ENCODE data around the gene ARSK. TPM values are rescaled to one million over a fixed set of nuclear protein-coding genes. Genes with fewer than 3 reads are reported as not detected.

The ARSK gene
- total and polyA plus RNA-seq, 2 of the 13 experiments (the other 11 are each of a cell fraction or from before 2014, with no cell fraction given): 7.9 TPM

- intact Hi-C loops (cut with micrococcal nuclease; ENCODE audit: unreplicated experiment): no loop called here
- Histone ChIP-seq H3K27ac (ENCODE audit: extremely low read length, insufficient read depth, low read length) (no peak overlapping the region), H3K79me2 (ENCODE audit: insufficient read depth, low read length) (no peaks in the 10 kb centered on the region), H2AFZ (ENCODE audit: low read length) (no peak overlapping the region), H3K4me3 (replicated peaks in 1 of 3; ENCODE audit: insufficient read depth in 1 of 3, low read depth in 2 of 3, low read length in 3 of 3) (no peak overlapping the region), H3K36me3 (replicated peaks in 1 of 2; ENCODE audit: control insufficient read depth in 1 of 2, insufficient read depth in 2 of 2, low read length in 2 of 2) (no peaks in the 10 kb centered on the region), H3K9ac (ENCODE audit: insufficient read depth, low read depth, low read length) (no peak overlapping the region), H3K27me3 (ENCODE audit: control insufficient read depth in 1 of 2, insufficient read depth in 2 of 2, low read length in 2 of 2) (no peaks in the 10 kb centered on the region), H3K9me3 (ENCODE audit: low read length) (no peaks in the 10 kb centered on the region), H3K4me1 (ENCODE audit: insufficient read depth, low read length) (no peaks in the 10 kb centered on the region), H3K4me2 (ENCODE audit: low read depth, low read length) (no peak overlapping the region), H4K20me1 (ENCODE audit: insufficient read depth, low read length) (no peaks in the 10 kb centered on the region)
- ATAC-seq (no peak), FAIRE-seq (no peak), DNase-seq (ENCODE audit: low spot score) (no peak)
- 91% methylated on average over 1 of the region's 1 CpG for WGBS (ENCODE audit: low lambda C conversion rate)
- no TSS peak for BruUV-seq (replicated peaks)
- peak; percentile 76 to 88 for TF ChIP-seq MAFK (conservative IDR thresholded peaks at IDR 0.05 in 1 of 2, IDR thresholded peaks at IDR 0.05 in 1 of 2; ENCODE audit: low read length in 2 of 2)
- no peak for TF ChIP-seq DNMT1 (CRISPR knock-in tag; IDR thresholded peaks at IDR 0.05)
- peak; percentile 81 for TF ChIP-seq MAFF (IDR thresholded peaks at IDR 0.05; ENCODE audit: low read depth, low read length)
- TF ChIP-seq HNRNPLL (IDR thresholded peaks at IDR 0.05; ENCODE audit: low read depth, low read length, poor library complexity, severe bottlenecking): no peak
- CTCF ChIA-PET (ENCODE audit: low intra/inter-chr PET ratio, low total read pairs): no interaction called here
- POLR2A ChIA-PET: no interaction called here
- in situ Hi-C loops (cut with HindIII; ENCODE audit: extremely low pct_ligation_motif_present, low pct_unique_long_range_greater_than_20kb): no loop called here
These were observed 7.4 kb downstream of the ARSK start for GRCh38 chr5:95562282-95562681.

GRCh38 chr5:95563367-95563766 is 8.5 kb downstream of the ARSK start:
- CTCF ChIA-PET (ENCODE audit: low intra/inter-chr PET ratio, low total read pairs): no interaction called here
- TF ChIP-seq TBX2 (CRISPR knock-in tag; IDR thresholded peaks at IDR 0.05; ENCODE audit: borderline replicate concordance) (no peak), ELF1 (CRISPR knock-in tag; IDR thresholded peaks at IDR 0.05) (no peak), ZNF264 (CRISPR knock-in tag; IDR thresholded peaks at IDR 0.05) (no peak), ZNF337 (CRISPR knock-in tag; IDR thresholded peaks at IDR 0.05; ENCODE audit: borderline replicate concordance, low read depth) (no peak), CC2D1A (CRISPR knock-in tag; IDR thresholded peaks at IDR 0.05) (no peak), PREB (CRISPR knock-in tag; IDR thresholded peaks at IDR 0.05) (no peak), RBM22 (optimal IDR thresholded peaks at IDR 0.05; ENCODE audit: low read length) (no peak)
- TF ChIP-seq, protein P1, sequence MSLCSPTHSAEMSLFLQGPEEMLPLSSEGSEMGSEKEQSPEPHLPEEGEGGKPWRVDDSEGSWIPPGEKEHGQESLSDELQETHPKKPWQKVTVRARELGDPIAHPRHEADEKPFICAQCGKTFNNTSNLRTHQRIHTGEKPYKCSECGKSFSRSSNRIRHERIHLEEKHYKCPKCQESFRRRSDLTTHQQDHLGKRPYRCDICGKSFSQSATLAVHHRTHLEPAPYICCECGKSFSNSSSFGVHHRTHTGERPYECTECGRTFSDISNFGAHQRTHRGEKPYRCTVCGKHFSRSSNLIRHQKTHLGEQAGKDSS (CRISPR knock-in tag; IDR thresholded peaks at IDR 0.05; ENCODE audit: borderline replicate concordance, low read depth): no peak
- TF ChIP-seq, protein P2, sequence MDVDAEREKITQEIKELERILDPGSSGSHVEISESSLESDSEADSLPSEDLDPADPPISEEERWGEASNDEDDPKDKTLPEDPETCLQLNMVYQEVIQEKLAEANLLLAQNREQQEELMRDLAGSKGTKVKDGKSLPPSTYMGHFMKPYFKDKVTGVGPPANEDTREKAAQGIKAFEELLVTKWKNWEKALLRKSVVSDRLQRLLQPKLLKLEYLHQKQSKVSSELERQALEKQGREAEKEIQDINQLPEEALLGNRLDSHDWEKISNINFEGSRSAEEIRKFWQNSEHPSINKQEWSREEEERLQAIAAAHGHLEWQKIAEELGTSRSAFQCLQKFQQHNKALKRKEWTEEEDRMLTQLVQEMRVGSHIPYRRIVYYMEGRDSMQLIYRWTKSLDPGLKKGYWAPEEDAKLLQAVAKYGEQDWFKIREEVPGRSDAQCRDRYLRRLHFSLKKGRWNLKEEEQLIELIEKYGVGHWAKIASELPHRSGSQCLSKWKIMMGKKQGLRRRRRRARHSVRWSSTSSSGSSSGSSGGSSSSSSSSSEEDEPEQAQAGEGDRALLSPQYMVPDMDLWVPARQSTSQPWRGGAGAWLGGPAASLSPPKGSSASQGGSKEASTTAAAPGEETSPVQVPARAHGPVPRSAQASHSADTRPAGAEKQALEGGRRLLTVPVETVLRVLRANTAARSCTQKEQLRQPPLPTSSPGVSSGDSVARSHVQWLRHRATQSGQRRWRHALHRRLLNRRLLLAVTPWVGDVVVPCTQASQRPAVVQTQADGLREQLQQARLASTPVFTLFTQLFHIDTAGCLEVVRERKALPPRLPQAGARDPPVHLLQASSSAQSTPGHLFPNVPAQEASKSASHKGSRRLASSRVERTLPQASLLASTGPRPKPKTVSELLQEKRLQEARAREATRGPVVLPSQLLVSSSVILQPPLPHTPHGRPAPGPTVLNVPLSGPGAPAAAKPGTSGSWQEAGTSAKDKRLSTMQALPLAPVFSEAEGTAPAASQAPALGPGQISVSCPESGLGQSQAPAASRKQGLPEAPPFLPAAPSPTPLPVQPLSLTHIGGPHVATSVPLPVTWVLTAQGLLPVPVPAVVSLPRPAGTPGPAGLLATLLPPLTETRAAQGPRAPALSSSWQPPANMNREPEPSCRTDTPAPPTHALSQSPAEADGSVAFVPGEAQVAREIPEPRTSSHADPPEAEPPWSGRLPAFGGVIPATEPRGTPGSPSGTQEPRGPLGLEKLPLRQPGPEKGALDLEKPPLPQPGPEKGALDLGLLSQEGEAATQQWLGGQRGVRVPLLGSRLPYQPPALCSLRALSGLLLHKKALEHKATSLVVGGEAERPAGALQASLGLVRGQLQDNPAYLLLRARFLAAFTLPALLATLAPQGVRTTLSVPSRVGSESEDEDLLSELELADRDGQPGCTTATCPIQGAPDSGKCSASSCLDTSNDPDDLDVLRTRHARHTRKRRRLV (CRISPR knock-in tag; IDR thresholded peaks at IDR 0.05): no peak

More at GRCh38 chr5:95563367-95563766, 8.5 kb downstream of the ARSK start:
- POLR2A ChIA-PET: no interaction called here
- DNase-seq (ENCODE audit: low spot score) (no peak), ATAC-seq (no peak), FAIRE-seq (no peak)
- Histone ChIP-seq H3K4me1 (ENCODE audit: insufficient read depth, low read length) (no peaks in the 10 kb centered on the region), H3K9ac (ENCODE audit: insufficient read depth, low read depth, low read length) (no peak overlapping the region), H3K36me3 (replicated peaks in 1 of 2; ENCODE audit: control insufficient read depth in 1 of 2, insufficient read depth in 2 of 2, low read length in 2 of 2) (no peaks in the 10 kb centered on the region), H3K79me2 (ENCODE audit: insufficient read depth, low read length) (no peaks in the 10 kb centered on the region), H2AFZ (ENCODE audit: low read length) (no peak overlapping the region), H3K9me3 (ENCODE audit: low read length) (no peaks in the 10 kb centered on the region), H4K20me1 (ENCODE audit: insufficient read depth, low read length) (no peaks in the 10 kb centered on the region), H3K27ac (ENCODE audit: extremely low read length, insufficient read depth, low read length) (no peak overlapping the region), H3K27me3 (ENCODE audit: control insufficient read depth in 1 of 2, insufficient read depth in 2 of 2, low read length in 2 of 2) (no peaks in the 10 kb centered on the region), H3K4me2 (ENCODE audit: low read depth, low read length) (no peak overlapping the region), H3K4me3 (replicated peaks in 1 of 3; ENCODE audit: insufficient read depth in 1 of 3, low read depth in 2 of 3, low read length in 3 of 3) (no peak overlapping the region)
- no TSS peak for BruUV-seq (replicated peaks)
- 76% methylated on average over 5 of the region's 5 CpGs for WGBS (ENCODE audit: low lambda C conversion rate)
- in situ Hi-C loops (cut with HindIII; ENCODE audit: extremely low pct_ligation_motif_present, low pct_unique_long_range_greater_than_20kb) (no loop called here), intact Hi-C loops (cut with micrococcal nuclease; ENCODE audit: unreplicated experiment) (no loop called here)

All from HepG2 (cell line).